ENCODE measurements around the gene NUMBL.
A peak's percentile ranks its signal among the peaks of the same experiment; 100 is the strongest.

NUMBL gene

GRCh38 chr19:40695881-40696280 lies 5.4 kb upstream of the NUMBL start:
- no peak overlapping the region for H3K27ac ChIP-seq
- H3K27me3 ChIP-seq (ENCODE audit: insufficient read depth, low read depth, severe bottlenecking), result no peaks in the 10 kb centered on the region
- H3K4me3 ChIP-seq (ENCODE audit: low read depth, low read length), result no peak overlapping the region
- no peaks in the 10 kb centered on the region for H3K9me3 ChIP-seq (ENCODE audit: severe bottlenecking)
- H3K36me3 ChIP-seq, result peaks cover 35% of the 10 kb centered on the region
- TF ChIP-seq CTCF (IDR thresholded peaks at IDR 0.05; ENCODE audit: low read depth, low read length), result no peak
- DNase-seq, result no peak

- no peaks in the 10 kb centered on the region for H3K9me3 ChIP-seq (ENCODE audit: severe bottlenecking)
- H3K36me3 ChIP-seq, result peaks cover 35% of the 10 kb centered on the region
- TF ChIP-seq CTCF (IDR thresholded peaks at IDR 0.05; ENCODE audit: low read depth, low read length), result no peak
- no peaks in the 10 kb centered on the region for H3K27me3 ChIP-seq (ENCODE audit: insufficient read depth, low read depth, severe bottlenecking)
- H3K4me3 ChIP-seq (ENCODE audit: low read depth, low read length), result no peak overlapping the region
- peak overlapping the region; percentile 99 for H3K27ac ChIP-seq
- peak; percentile 52 for DNase-seq
Measured at GRCh38 chr19:40693896-40694295, 3.4 kb upstream of the NUMBL start.

GRCh38 chr19:40693150-40693788 lies 2.8 kb upstream of the NUMBL start:
- H3K9me3 ChIP-seq (ENCODE audit: severe bottlenecking), result no peaks in the 10 kb centered on the region
- no peak for TF ChIP-seq CTCF (IDR thresholded peaks at IDR 0.05; ENCODE audit: low read depth, low read length)
- H3K4me3 ChIP-seq (ENCODE audit: low read depth, low read length), result no peak overlapping the region
- peaks cover 35% of the 10 kb centered on the region for H3K36me3 ChIP-seq
- no peaks in the 10 kb centered on the region for H3K27me3 ChIP-seq (ENCODE audit: insufficient read depth, low read depth, severe bottlenecking)
- no peak for DNase-seq
- H3K27ac ChIP-seq, result peak overlapping the region; percentile 99

GRCh38 chr19:40692212-40692551 lies 1.7 kb upstream of the NUMBL start:
- Histone ChIP-seq H3K27me3 (ENCODE audit: insufficient read depth, low read depth, severe bottlenecking) (no peaks in the 10 kb centered on the region), H3K4me3 (ENCODE audit: low read depth, low read length) (peak overlapping the region; percentile 56), H3K36me3 (peaks cover 32% of the 10 kb centered on the region), H3K27ac (peak overlapping the region; percentile 99), H3K9me3 (ENCODE audit: severe bottlenecking) (no peaks in the 10 kb centered on the region)
- TF ChIP-seq CTCF (IDR thresholded peaks at IDR 0.05; ENCODE audit: low read depth, low read length), result no peak
- peak; percentile 53 for DNase-seq

- Histone ChIP-seq H3K36me3 (peaks cover 29% of the 10 kb centered on the region), H3K27ac (peak overlapping the region; percentile 99), H3K9me3 (ENCODE audit: severe bottlenecking) (no peaks in the 10 kb centered on the region), H3K27me3 (ENCODE audit: insufficient read depth, low read depth, severe bottlenecking) (no peaks in the 10 kb centered on the region), H3K4me3 (ENCODE audit: low read depth, low read length) (peak overlapping the region; percentile 56)
- DNase-seq, result peak; percentile 98
- no peak for TF ChIP-seq CTCF (IDR thresholded peaks at IDR 0.05; ENCODE audit: low read depth, low read length)
Measured at GRCh38 chr19:40691421-40692211, 1.2 kb upstream of the NUMBL start.
